Measurements from ENCODE around the gene FSTL5.

Gene FSTL5

GRCh38 chr4:161364681-161365080 is 799.1 kb downstream of the FSTL5 start:
- H3K4me3 ChIP-seq (ENCODE audit: low read depth in 1 of 2, low read length in 1 of 2), result no peak overlapping the region
- no peaks in the 10 kb centered on the region for H3K36me3 ChIP-seq
- H3K27me3 ChIP-seq, result no peaks in the 10 kb centered on the region
- no peak overlapping the region for H3K27ac ChIP-seq
- H3K9me3 ChIP-seq, result no peaks in the 10 kb centered on the region
- H3K4me1 ChIP-seq (ENCODE audit: control insufficient read depth in 1 of 2, insufficient read depth in 1 of 2, low read depth in 1 of 2, low read length in 1 of 2), result no peaks in the 10 kb centered on the region
- no peak for TF ChIP-seq CTCF (IDR thresholded peaks at IDR 0.05)

GRCh38 chr4:161360982-161361381 is 802.8 kb downstream of the FSTL5 start:
- Histone ChIP-seq H3K27me3 (no peaks in the 10 kb centered on the region), H3K4me1 (ENCODE audit: control insufficient read depth in 1 of 2, insufficient read depth in 1 of 2, low read depth in 1 of 2, low read length in 1 of 2) (no peaks in the 10 kb centered on the region), H3K9me3 (no peaks in the 10 kb centered on the region), H3K27ac (no peak overlapping the region), H3K36me3 (no peaks in the 10 kb centered on the region), H3K4me3 (ENCODE audit: low read depth in 1 of 2, low read length in 1 of 2) (no peak overlapping the region)
- TF ChIP-seq CTCF (IDR thresholded peaks at IDR 0.05), result no peak

GRCh38 chr4:161359491-161359890 is 804.3 kb downstream of the FSTL5 start:
- Histone ChIP-seq H3K27me3 (no peaks in the 10 kb centered on the region), H3K4me1 (ENCODE audit: control insufficient read depth in 1 of 2, insufficient read depth in 1 of 2, low read depth in 1 of 2, low read length in 1 of 2) (no peaks in the 10 kb centered on the region), H3K36me3 (no peaks in the 10 kb centered on the region), H3K9me3 (no peaks in the 10 kb centered on the region), H3K4me3 (ENCODE audit: low read depth in 1 of 2, low read length in 1 of 2) (no peak overlapping the region), H3K27ac (no peak overlapping the region)
- no peak for TF ChIP-seq CTCF (IDR thresholded peaks at IDR 0.05)

GRCh38 chr4:161356351-161356750 is 807.4 kb downstream of the FSTL5 start:
- TF ChIP-seq CTCF (IDR thresholded peaks at IDR 0.05), result no peak
- no peak overlapping the region for H3K27ac ChIP-seq
- H3K4me1 ChIP-seq (ENCODE audit: control insufficient read depth in 1 of 2, insufficient read depth in 1 of 2, low read depth in 1 of 2, low read length in 1 of 2), result no peaks in the 10 kb centered on the region
- H3K36me3 ChIP-seq, result no peaks in the 10 kb centered on the region
- no peak overlapping the region for H3K4me3 ChIP-seq (ENCODE audit: low read depth in 1 of 2, low read length in 1 of 2)
- H3K9me3 ChIP-seq, result no peaks in the 10 kb centered on the region
- H3K27me3 ChIP-seq, result no peaks in the 10 kb centered on the region

- Histone ChIP-seq H3K27ac (no peak overlapping the region), H3K36me3 (no peaks in the 10 kb centered on the region), H3K4me1 (ENCODE audit: control insufficient read depth in 1 of 2, insufficient read depth in 1 of 2, low read depth in 1 of 2, low read length in 1 of 2) (no peaks in the 10 kb centered on the region), H3K4me3 (ENCODE audit: low read depth in 1 of 2, low read length in 1 of 2) (no peak overlapping the region), H3K9me3 (no peaks in the 10 kb centered on the region), H3K27me3 (no peaks in the 10 kb centered on the region)
- TF ChIP-seq CTCF (IDR thresholded peaks at IDR 0.05), result no peak
Measured at GRCh38 chr4:161350946-161351345, 812.9 kb downstream of the FSTL5 start.

GRCh38 chr4:161345741-161346140 is 818.1 kb downstream of the FSTL5 start:
- Histone ChIP-seq H3K36me3 (no peaks in the 10 kb centered on the region), H3K27ac (no peak overlapping the region), H3K9me3 (no peaks in the 10 kb centered on the region), H3K27me3 (no peaks in the 10 kb centered on the region), H3K4me1 (ENCODE audit: control insufficient read depth in 1 of 2, insufficient read depth in 1 of 2, low read depth in 1 of 2, low read length in 1 of 2) (no peaks in the 10 kb centered on the region), H3K4me3 (ENCODE audit: low read depth in 1 of 2, low read length in 1 of 2) (no peak overlapping the region)
- no peak for TF ChIP-seq CTCF (IDR thresholded peaks at IDR 0.05)
